ENCODE data around the gene COL11A2. TPM values are rescaled to one million over a fixed set of nuclear protein-coding genes. Genes with fewer than 3 reads are reported as not detected.
A peak's percentile ranks its signal among the peaks of the same experiment; 100 is the strongest.

COL11A2 gene
- total and polyA plus RNA-seq, 4 experiments from 2014 or later = 0.40 to 1.6 (median 0.87) TPM

DNA sequence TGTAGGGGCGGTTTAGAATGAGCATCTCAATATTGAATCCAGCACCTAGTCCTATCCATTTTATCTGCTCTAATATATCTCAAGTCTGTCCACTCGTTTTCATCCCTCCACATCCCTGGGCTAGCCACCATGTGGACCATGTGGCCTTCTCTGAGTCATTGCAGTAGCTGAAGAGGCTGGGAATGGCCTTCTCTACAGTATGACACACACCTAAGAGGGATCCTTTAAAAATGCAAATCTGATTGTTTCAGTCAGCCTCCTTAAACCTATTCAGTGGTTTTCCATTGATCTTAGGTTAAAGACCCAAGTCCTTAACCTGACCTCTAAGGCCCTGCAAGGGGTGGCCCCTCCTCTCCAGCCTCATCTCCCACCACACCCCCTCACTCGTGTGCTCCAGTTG, 25.4 kb upstream of the COL11A2 start:
- no peak overlapping the region for H3K27ac Mint-ChIP-seq
- Histone ChIP-seq H3K27me3 (ENCODE audit: insufficient read depth, low read length) (peaks cover 7% of the 10 kb centered on the region), H3K27ac (ENCODE audit: low read depth, low read length) (no peak overlapping the region), H3K9me3 (ENCODE audit: control insufficient read depth in 1 of 2, low read length in 2 of 2) (no peaks in the 10 kb centered on the region), H3K4me1 (ENCODE audit: insufficient read depth, low read length) (peaks cover 14% of the 10 kb centered on the region), H3K4me3 (ENCODE audit: low read length in 2 of 2) (no peak overlapping the region), H3K36me3 (ENCODE audit: insufficient read depth, low read length) (no peaks in the 10 kb centered on the region)
- no peak for DNase-seq
- peaks cover 11 to 18% (median 16%) of the 10 kb centered on the region in 4 donors for H3K4me1 Mint-ChIP-seq
- H3K36me3 Mint-ChIP-seq = no peaks in the 10 kb centered on the region
- peaks cover 0 to under 1% (median 0%) of the 10 kb centered on the region in 8 donors for H3K9me3 Mint-ChIP-seq
- ChIA-PET CTCF (ENCODE audit: partially characterized antibody) (no interaction called here), POLR2A (ENCODE audit: partially characterized antibody) (interaction anchor here (1.7 kb wide), 1 partner anchor 9 kb away, joined by 5 read pairs; the partner anchor contains the start of gene RING1)
- no peak overlapping the region for H3K4me3 Mint-ChIP-seq
- intact Hi-C loops (cut with micrococcal nuclease) = no loop called here
- H3K27me3 Mint-ChIP-seq = peaks cover 21 to 52% of the 10 kb centered on the region in 2 donors

DNA sequence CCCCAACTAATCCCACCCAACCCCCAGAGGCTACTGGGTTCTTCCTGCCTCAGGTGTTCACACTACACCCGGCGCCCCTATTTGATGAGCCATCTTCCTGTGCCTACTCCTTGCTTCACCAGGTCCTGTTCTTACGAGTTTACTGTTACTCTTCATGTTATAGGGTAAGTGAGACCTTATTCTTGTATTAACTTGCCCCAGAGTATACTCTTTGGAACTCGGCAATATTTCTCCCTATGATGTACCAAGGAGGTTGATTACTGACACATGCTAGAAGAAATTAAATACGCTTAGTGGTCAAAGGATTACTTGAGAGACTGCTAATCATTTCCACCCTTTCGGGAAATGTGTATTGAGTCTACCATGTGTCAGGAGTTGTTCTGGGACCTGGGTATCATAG, 25.0 kb upstream of the COL11A2 start:
- H3K4me3 Mint-ChIP-seq = no peak overlapping the region
- POLR2A ChIA-PET (ENCODE audit: partially characterized antibody) = no interaction called here
- DNase-seq = no peak
- Histone ChIP-seq H3K9me3 (ENCODE audit: control insufficient read depth in 1 of 2, low read length in 2 of 2) (no peaks in the 10 kb centered on the region), H3K4me1 (ENCODE audit: insufficient read depth, low read length) (peaks cover 14% of the 10 kb centered on the region), H3K36me3 (ENCODE audit: insufficient read depth, low read length) (no peaks in the 10 kb centered on the region), H3K27ac (ENCODE audit: low read depth, low read length) (no peak overlapping the region), H3K4me3 (ENCODE audit: low read length in 2 of 2) (no peak overlapping the region), H3K27me3 (ENCODE audit: insufficient read depth, low read length) (peaks cover 7% of the 10 kb centered on the region)
- H3K27ac Mint-ChIP-seq = no peak overlapping the region
- H3K9me3 Mint-ChIP-seq = peaks cover 0 to 1% (median 0%) of the 10 kb centered on the region in 8 donors
- CTCF ChIA-PET (ENCODE audit: partially characterized antibody) = no interaction called here
- intact Hi-C loops (cut with micrococcal nuclease) = no loop called here
- peaks cover 20 to 51% of the 10 kb centered on the region in 2 donors for H3K27me3 Mint-ChIP-seq
- peaks cover 2 to 4% of the 10 kb centered on the region in 2 donors for H3K36me3 Mint-ChIP-seq
- H3K4me1 Mint-ChIP-seq = peaks cover 13 to 23% (median 18%) of the 10 kb centered on the region in 4 donors

DNA sequence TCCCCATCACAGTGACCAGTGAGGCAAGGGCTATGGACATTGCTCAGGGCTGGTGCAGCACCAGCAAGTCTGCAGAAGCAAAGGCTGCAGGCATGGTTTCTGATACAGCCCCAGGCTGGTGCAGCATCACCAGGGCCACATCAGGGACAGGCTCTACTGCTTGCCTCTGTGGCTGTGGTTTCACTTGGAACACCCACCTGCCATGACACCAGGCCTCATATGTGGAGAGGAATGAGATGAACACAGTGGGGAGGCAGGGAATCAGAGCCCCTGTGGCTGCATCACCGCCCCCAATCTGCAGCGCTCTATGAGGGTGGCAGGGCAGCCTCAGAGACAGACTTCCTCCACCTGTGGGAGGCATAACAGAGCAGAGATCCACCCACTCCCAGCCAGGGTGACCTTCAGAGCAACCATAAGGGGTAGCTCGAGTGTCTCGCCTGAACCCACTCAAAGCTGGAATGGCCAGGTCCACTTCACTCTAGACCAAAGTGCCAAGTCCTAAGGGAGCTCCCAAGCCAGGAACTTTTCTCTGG, 23.9 kb upstream of the COL11A2 start:
- H3K36me3 Mint-ChIP-seq = peaks cover 4 to 8% of the 10 kb centered on the region in 2 donors
- no peak for DNase-seq
- POLR2A ChIA-PET (ENCODE audit: partially characterized antibody) = no interaction called here
- intact Hi-C loops (cut with micrococcal nuclease) = no loop called here
- Histone ChIP-seq H3K36me3 (ENCODE audit: insufficient read depth, low read length) (no peaks in the 10 kb centered on the region), H3K4me1 (ENCODE audit: insufficient read depth, low read length) (peaks cover 14% of the 10 kb centered on the region), H3K9me3 (ENCODE audit: control insufficient read depth in 1 of 2, low read length in 2 of 2) (no peaks in the 10 kb centered on the region), H3K4me3 (ENCODE audit: low read length in 2 of 2) (no peak overlapping the region), H3K27me3 (ENCODE audit: insufficient read depth, low read length) (peaks cover 4% of the 10 kb centered on the region), H3K27ac (ENCODE audit: low read depth, low read length) (no peak overlapping the region)
- peaks cover 14 to 47% of the 10 kb centered on the region in 2 donors for H3K27me3 Mint-ChIP-seq
- H3K4me3 Mint-ChIP-seq = no peak overlapping the region
- CTCF ChIA-PET (ENCODE audit: partially characterized antibody) = no interaction called here
- peaks cover 0 to 1% (median 0%) of the 10 kb centered on the region in 8 donors for H3K9me3 Mint-ChIP-seq
- no peak overlapping the region for H3K27ac Mint-ChIP-seq
- H3K4me1 Mint-ChIP-seq = peaks cover 13 to 27% (median 18%) of the 10 kb centered on the region in 4 donors

DNA sequence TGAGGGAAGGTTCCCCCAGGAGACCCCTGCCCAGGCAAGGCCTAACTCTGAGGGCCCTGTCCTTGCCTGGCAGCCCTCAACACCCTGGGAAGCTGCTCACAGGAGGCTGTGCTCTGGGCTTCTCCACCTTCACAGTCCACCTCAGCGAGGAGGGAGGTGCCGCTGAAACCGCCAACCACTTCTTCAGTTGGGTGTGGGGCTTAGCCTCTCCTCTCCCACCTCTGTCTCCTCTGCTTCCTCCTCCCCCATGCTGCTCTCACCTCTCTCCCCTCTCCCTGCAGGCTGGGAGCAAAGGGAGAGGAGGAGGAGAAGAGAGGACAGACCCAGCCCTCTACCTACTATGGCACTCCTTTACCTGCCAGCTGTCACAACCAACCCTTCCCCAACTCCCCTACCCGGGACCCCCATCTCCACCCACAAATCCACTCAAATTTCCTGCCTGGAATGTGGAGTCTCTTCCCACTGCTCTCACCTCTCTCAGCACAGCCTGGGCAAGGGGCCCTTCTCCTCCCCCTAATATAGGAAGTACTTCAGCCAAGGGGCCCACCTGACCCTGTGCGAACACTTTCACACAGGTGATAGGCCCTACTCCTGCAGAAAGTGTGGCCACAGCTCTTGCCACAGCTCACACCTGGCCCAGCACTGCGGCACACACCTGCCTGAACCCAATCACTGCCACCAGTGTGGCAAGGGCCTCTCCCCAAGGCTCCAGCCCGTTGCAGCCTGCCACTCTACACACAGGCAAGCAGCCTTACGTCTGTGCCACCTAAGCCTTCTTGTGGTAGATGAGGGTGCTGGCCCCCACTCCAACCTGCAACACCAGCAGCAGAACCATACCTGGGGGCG, 23.2 kb upstream of the COL11A2 start:
- Histone ChIP-seq H3K36me3 (ENCODE audit: insufficient read depth, low read length) (no peaks in the 10 kb centered on the region), H3K4me1 (ENCODE audit: insufficient read depth, low read length) (peaks cover 14% of the 10 kb centered on the region), H3K27ac (ENCODE audit: low read depth, low read length) (no peak overlapping the region), H3K27me3 (ENCODE audit: insufficient read depth, low read length) (peaks cover 4% of the 10 kb centered on the region), H3K4me3 (ENCODE audit: low read length in 2 of 2) (no peak overlapping the region), H3K9me3 (ENCODE audit: control insufficient read depth in 1 of 2, low read length in 2 of 2) (no peaks in the 10 kb centered on the region)
- H3K27ac Mint-ChIP-seq = no peak overlapping the region
- intact Hi-C loops (cut with micrococcal nuclease) = no loop called here
- POLR2A ChIA-PET (ENCODE audit: partially characterized antibody) = no interaction called here
- DNase-seq = no peak
- H3K4me1 Mint-ChIP-seq = peaks cover 13 to 30% (median 19%) of the 10 kb centered on the region in 4 donors
- peaks cover 14 to 46% of the 10 kb centered on the region in 2 donors for H3K27me3 Mint-ChIP-seq
- H3K36me3 Mint-ChIP-seq = peaks cover 10 to 14% of the 10 kb centered on the region in 2 donors
- CTCF ChIA-PET (ENCODE audit: partially characterized antibody) = no interaction called here
- peak overlapping the region in 1 of 8 donors; percentile 32 for H3K4me3 Mint-ChIP-seq
- H3K9me3 Mint-ChIP-seq = peaks cover 0 to 1% (median 0%) of the 10 kb centered on the region in 8 donors

DNA sequence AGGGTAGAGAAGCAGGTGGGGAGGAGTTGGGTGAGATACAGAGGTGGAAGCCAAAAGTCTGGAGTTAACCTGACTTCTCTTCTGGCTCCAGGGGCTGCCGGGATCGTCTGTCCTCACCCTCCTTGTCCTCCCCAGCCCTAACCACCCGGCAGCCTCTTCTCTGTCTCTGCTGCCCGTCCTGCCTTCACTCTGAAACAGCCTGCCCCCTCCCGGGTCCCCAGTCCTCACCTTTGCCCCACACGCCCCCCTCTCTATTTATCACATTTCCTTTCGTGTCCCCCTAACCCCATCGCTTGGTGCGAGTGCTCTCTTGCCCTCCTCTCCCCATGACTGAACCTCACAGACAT, 21.7 kb upstream of the COL11A2 start:
- H3K27ac ChIP-seq (ENCODE audit: low read depth, low read length) = no peak overlapping the region

DNA sequence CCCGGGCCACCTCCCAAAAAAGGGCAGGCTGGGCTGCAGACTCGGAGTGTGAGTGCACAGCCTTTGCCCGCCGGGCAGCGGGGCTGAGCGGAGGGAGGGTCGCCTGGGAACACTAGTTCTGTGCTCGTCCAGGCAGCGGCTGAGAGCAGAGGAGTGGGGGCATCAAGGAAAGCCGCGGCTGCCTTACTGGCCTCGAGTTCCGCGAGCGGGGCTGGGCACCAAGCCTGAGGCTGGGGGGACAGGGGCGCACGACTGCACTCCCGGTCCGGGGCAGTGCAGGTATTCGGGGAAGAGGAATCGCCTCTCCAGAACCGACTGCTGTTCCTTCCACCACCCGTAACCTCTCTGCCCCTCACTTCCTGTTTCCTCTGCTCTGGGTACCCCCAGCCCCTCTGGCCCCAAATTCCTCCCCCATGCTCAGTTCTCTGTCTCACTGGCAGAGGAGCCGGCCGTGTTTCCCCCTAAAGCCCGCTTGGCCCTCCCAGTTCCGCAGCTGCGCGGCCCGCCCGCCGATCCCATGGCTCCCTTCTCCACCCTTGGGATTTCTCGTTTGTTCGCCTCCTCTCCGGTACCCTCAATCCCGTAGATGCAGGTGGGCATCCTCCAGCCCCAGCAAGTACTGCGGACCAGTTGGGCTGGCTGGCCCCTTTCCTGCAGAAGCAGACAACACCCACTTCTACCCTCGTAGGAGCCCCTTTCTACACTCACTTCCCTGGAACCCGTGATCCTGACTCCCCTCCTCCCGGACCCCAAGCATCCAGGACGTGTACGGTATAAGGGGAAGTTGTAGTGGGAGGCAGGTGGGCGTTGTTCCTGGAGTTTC, 21.1 kb upstream of the COL11A2 start:
- Histone ChIP-seq H3K27me3 (ENCODE audit: insufficient read depth, low read length) (peaks cover 4% of the 10 kb centered on the region), H3K4me3 (ENCODE audit: low read length in 2 of 2) (no peak overlapping the region), H3K36me3 (ENCODE audit: insufficient read depth, low read length) (peaks cover 10% of the 10 kb centered on the region), H3K9me3 (ENCODE audit: control insufficient read depth in 1 of 2, low read length in 2 of 2) (no peaks in the 10 kb centered on the region), H3K27ac (ENCODE audit: low read depth, low read length) (no peak overlapping the region), H3K4me1 (ENCODE audit: insufficient read depth, low read length) (peaks cover 24% of the 10 kb centered on the region)
- Mint-ChIP-seq H3K36me3 (peaks cover 27% of the 10 kb centered on the region in 2 donors), H3K4me1 (peaks cover 19 to 41% (median 30%) of the 10 kb centered on the region in 4 donors), H3K27me3 (peaks cover 9 to 36% of the 10 kb centered on the region in 2 donors), H3K4me3 (peak overlapping the region; percentile 35 to 81 (median 68)), H3K9me3 (peaks cover 0 to 1% (median 0%) of the 10 kb centered on the region in 8 donors), H3K27ac (peak overlapping the region in 6 of 7 donors; percentile 4 to 66 (median 47))
- intact Hi-C loops (cut with micrococcal nuclease) = no loop called here
- ChIA-PET POLR2A (ENCODE audit: partially characterized antibody) (interaction anchor here (0.8 to 2.0 kb wide), 2 partner anchors 9 to 35 kb away, joined by 4 to 7 read pairs; partner anchors contain the start of gene HSD17B8), CTCF (ENCODE audit: partially characterized antibody) (no interaction called here)
- DNase-seq = peak in 1 of 5 donors; percentile 20

More for the DNA sequence above, 21.7 kb upstream of the COL11A2 start:
- CTCF ChIA-PET (ENCODE audit: partially characterized antibody) = no interaction called here
- Mint-ChIP-seq H3K27ac (peak overlapping the region in 3 of 7 donors; percentile 4 to 48 (median 46)), H3K9me3 (peaks cover 0 to 1% (median 0%) of the 10 kb centered on the region in 8 donors), H3K36me3 (peaks cover 23 to 27% of the 10 kb centered on the region in 2 donors), H3K4me3 (peak overlapping the region; percentile 35 to 81 (median 68)), H3K4me1 (peaks cover 17 to 36% (median 27%) of the 10 kb centered on the region in 4 donors), H3K27me3 (peaks cover 12 to 42% of the 10 kb centered on the region in 2 donors)
- intact Hi-C loops (cut with micrococcal nuclease) = no loop called here
- Histone ChIP-seq H3K27me3 (ENCODE audit: insufficient read depth, low read length) (peaks cover 4% of the 10 kb centered on the region), H3K4me1 (ENCODE audit: insufficient read depth, low read length) (peaks cover 20% of the 10 kb centered on the region), H3K36me3 (ENCODE audit: insufficient read depth, low read length) (peaks cover 10% of the 10 kb centered on the region), H3K4me3 (ENCODE audit: low read length in 2 of 2) (no peak overlapping the region), H3K9me3 (ENCODE audit: control insufficient read depth in 1 of 2, low read length in 2 of 2) (no peaks in the 10 kb centered on the region)
- DNase-seq = no peak
- POLR2A ChIA-PET (ENCODE audit: partially characterized antibody) = interaction anchor here (2.0 kb wide), 1 partner anchor 34 kb away, joined by 7 read pairs; no protein-coding TSS in a partner anchor
